GM23338 (cell line): ENCODE measurements around the gene CST3. TPM values are rescaled to one million over a fixed set of nuclear protein-coding genes. Genes with fewer than 3 reads are reported as not detected.

Source experiments
- ATAC-seq: fragments of 200-7000 bp; cut with Tn5 transposase; 3 replicates; pipeline ENCODE4 v1.9.1; 2020
- DNase-seq: peaks from one replicate; pipeline ENCODE4 v3.0.0-alpha.2; 2015; ENCODE audit warnings: low spot score
- H2AFZ ChIP-seq: fragments of 200-600 bp; sonication (generic); 2 replicates; pipeline ENCODE4 v1.8.0; 2016; ENCODE audit warnings: antibody characterized with exemption, mild to moderate bottlenecking, moderate library complexity
- H3F3A ChIP-seq: fragments of 200-600 bp; sonication (generic); replicated peaks from 2 replicates; pipeline ENCODE4 v1.8.0; 2017; ENCODE audit warnings: antibody characterized with exemption, mixed run types, low read depth
- H3K27ac ChIP-seq: fragments of 200-600 bp; sonication (generic); 2 replicates; pipeline ENCODE4 v1.6.1; 2016; ENCODE audit warnings: low read depth
- H3K27me3 ChIP-seq: fragments of 200-600 bp; sonication (generic); 2 replicates; pipeline ENCODE4 v1.8.0; 2016; ENCODE audit warnings: mild to moderate bottlenecking, mixed run types, moderate library complexity; ENCODE audit not compliant: insufficient read depth
- H3K36me3 ChIP-seq: fragments of 200-600 bp; sonication (generic); 2 replicates; pipeline ENCODE4 v1.8.0; 2016; ENCODE audit warnings: mild to moderate bottlenecking; ENCODE audit not compliant: insufficient read depth
- H3K4me1 ChIP-seq: fragments of 200-600 bp; sonication (generic); 2 replicates; pipeline ENCODE4 v1.8.0; 2016; ENCODE audit warnings: mild to moderate bottlenecking, moderate library complexity; ENCODE audit not compliant: insufficient read depth
- H3K4me2 ChIP-seq: fragments of 200-600 bp; sonication (generic); 2 replicates; pipeline ENCODE4 v1.7.1; 2017; ENCODE audit warnings: mixed run types
- H3K4me3 ChIP-seq: fragments of 200-600 bp; sonication (generic); 2 replicates; pipeline ENCODE4 v1.6.1; 2016; ENCODE audit warnings: mixed run types
- H3K79me2 ChIP-seq: fragments of 200-600 bp; sonication (generic); replicated peaks from 2 replicates; pipeline ENCODE4 v1.8.0; 2017; ENCODE audit warnings: mild to moderate bottlenecking; ENCODE audit not compliant: insufficient read depth
- H3K9me2 ChIP-seq: fragments of 200-600 bp; sonication (generic); 2 replicates; pipeline ENCODE4 v1.8.0; 2017; ENCODE audit not compliant: insufficient read depth
- H4K20me1 ChIP-seq: fragments of 200-600 bp; sonication (generic); replicated peaks from 2 replicates; pipeline ENCODE4 v1.8.0; 2017; ENCODE audit warnings: mild to moderate bottlenecking; ENCODE audit not compliant: insufficient read depth
- H3K27ac Mint-ChIP-seq: 2 replicates; pipeline ENCODE4 v1.8.0; 2020; ENCODE audit warnings: inconsistent platforms, mild to moderate bottlenecking, moderate library complexity, mixed read lengths
- H3K27me3 Mint-ChIP-seq: 3 replicates; pipeline ENCODE4 v1.8.0; 2022; ENCODE audit warnings: low read depth, mild to moderate bottlenecking, moderate library complexity, mixed read lengths, inconsistent platforms; ENCODE audit not compliant: insufficient read depth, poor library complexity
- H3K36me3 Mint-ChIP-seq: 3 replicates; pipeline ENCODE4 v1.8.0; 2021; ENCODE audit warnings: low read depth, mild to moderate bottlenecking, inconsistent platforms, moderate library complexity, mixed read lengths
- H3K4me1 Mint-ChIP-seq: 3 replicates; pipeline ENCODE4 v1.8.0; 2020; ENCODE audit warnings: mild to moderate bottlenecking, inconsistent platforms, mixed read lengths
- H3K4me3 Mint-ChIP-seq: 3 replicates; pipeline ENCODE4 v1.8.0; 2021; ENCODE audit warnings: moderate library complexity, mild to moderate bottlenecking, inconsistent platforms, mixed read lengths
- H3K9me3 Mint-ChIP-seq: 3 replicates; pipeline ENCODE4 v1.8.0; 2020; ENCODE audit warnings: moderate library complexity, mild to moderate bottlenecking, inconsistent platforms, mixed read lengths
- CREB1 ChIP-seq: fragments of 250-450 bp; sonication (Bioruptor Pico); IDR thresholded peaks from 2 replicates; pipeline ENCODE4 v1.5.0; 2020; ENCODE audit warnings: low read depth, mild to moderate bottlenecking, moderate library complexity
- CTCF ChIP-seq, 2 experiments: fragments of 200-600 bp in 1 of 2; sonication (generic) in 1 of 2; conservative IDR thresholded peaks; 2 replicates each; pipeline versions ENCODE4 v1.5.1 to v1.6.1; 2016 to 2017; ENCODE audit warnings: antibody characterized with exemption in 2 of 2, low read depth in 2 of 2, mild to moderate bottlenecking in 2 of 2, moderate library complexity in 1 of 2
- ETS1 ChIP-seq: IDR thresholded peaks from 2 replicates; pipeline ENCODE4 v1.6.1; 2016; ENCODE audit warnings: antibody characterized with exemption
- EZH2 ChIP-seq: fragments of 200-600 bp; sonication (generic); IDR thresholded peaks from one replicate; pipeline ENCODE4 v1.8.0; 2017; ENCODE audit warnings: antibody characterized with exemption, mild to moderate bottlenecking, low read depth; ENCODE audit not compliant: unreplicated experiment
- EZH2phosphoT487 ChIP-seq: fragments of 200-600 bp; sonication (generic); IDR thresholded peaks from one replicate; pipeline ENCODE4 v1.8.1; 2018; ENCODE audit warnings: antibody characterized with exemption; ENCODE audit not compliant: unreplicated experiment
- JUNB ChIP-seq: IDR thresholded peaks from one replicate; pipeline ENCODE4 v1.6.1; 2016; ENCODE audit warnings: antibody characterized with exemption; ENCODE audit not compliant: unreplicated experiment
- NANOG ChIP-seq: IDR thresholded peaks from 2 replicates; pipeline ENCODE4 v1.6.1; 2016; ENCODE audit warnings: antibody characterized with exemption, borderline replicate concordance
- POLR2AphosphoS5 ChIP-seq: IDR thresholded peaks from 2 replicates; pipeline ENCODE4 v1.6.1; 2016; ENCODE audit warnings: antibody characterized with exemption, low read depth
- REST ChIP-seq: IDR thresholded peaks from one replicate; pipeline ENCODE4 v1.6.1; 2018; ENCODE audit warnings: antibody characterized with exemption; ENCODE audit not compliant: unreplicated experiment
- STAT1 ChIP-seq: IDR thresholded peaks from one replicate; pipeline ENCODE4 v1.6.1; 2016; ENCODE audit warnings: antibody characterized with exemption; ENCODE audit not compliant: unreplicated experiment
- ZNF114 ChIP-seq: fragments of 250-450 bp; sonication (Bioruptor Pico); IDR thresholded peaks from 2 replicates; pipeline ENCODE4 v1.5.0; 2020; ENCODE audit warnings: mild to moderate bottlenecking, moderate library complexity
- ZNF331 ChIP-seq: fragments of 250-450 bp; sonication (Bioruptor Pico); IDR thresholded peaks from 2 replicates; pipeline ENCODE4 v1.5.0; 2020; ENCODE audit warnings: low read depth, mild to moderate bottlenecking, moderate library complexity
- polyA plus RNA-seq: library from polyadenylated mRNA; unstranded; fragments of >200 nt; fragmentation: Nextera tagmentation; extraction: Ambion mirVana; gene quantifications from 2 replicates; pipeline ENCODE4 v1.2.1, GENCODE V29; 2016
- total RNA-seq: library from RNA; depleted of rRNA; stranded (reverse); fragments of >200 nt; shearing (Covaris generic); gene quantifications from 2 replicates; pipeline ENCODE4 v1.2.3, GENCODE V29; 2014
- TF ChIP-seq, protein P1 (sequence below): fragments of 250-450 bp; sonication (Bioruptor Pico); IDR thresholded peaks from 2 replicates; pipeline ENCODE4 v1.5.0; 2020; ENCODE audit warnings: mild to moderate bottlenecking, moderate library complexity

Gene CST3
- total and polyA plus RNA-seq, 2 experiments from 2014 or later = 51.8 to 71.5 TPM

- Mint-ChIP-seq H3K27ac (no peak overlapping the region), H3K36me3 (no peaks in the 10 kb centered on the region), H3K27me3 (peaks cover 2% of the 10 kb centered on the region), H3K4me1 (peaks cover 16% of the 10 kb centered on the region), H3K4me3 (no peak overlapping the region), H3K9me3 (no peaks in the 10 kb centered on the region; the same call in 2 of the 3 replicates)
- Histone ChIP-seq H3K36me3 (no peaks in the 10 kb centered on the region), H3K27ac (no peak overlapping the region), H3K4me1 (peaks cover 15% of the 10 kb centered on the region; the same call in 1 of the 2 replicates), H3K4me3 (no peak overlapping the region), H4K20me1 (no peaks in the 10 kb centered on the region), H3K4me2 (no peak overlapping the region), H3K27me3 (no peaks in the 10 kb centered on the region), H3K9me2 (peaks cover 5% of the 10 kb centered on the region; the same call in 1 of the 2 replicates), H2AFZ (peak overlapping the region; percentile 47), H3K79me2 (no peaks in the 10 kb centered on the region), H3F3A (no peaks in the 10 kb centered on the region)
- ATAC-seq = no peak
- DNase-seq = no peak
- no peak for TF ChIP-seq POLR2AphosphoS5
- no peak for TF ChIP-seq STAT1
- no peak for TF ChIP-seq CREB1 (CRISPR knock-in tag)
- TF ChIP-seq ETS1 = no peak
- no peak for TF ChIP-seq REST
- no peak for TF ChIP-seq ZNF331
- TF ChIP-seq EZH2phosphoT487 = no peak
- no peak for TF ChIP-seq JUNB
- TF ChIP-seq ZNF114 (CRISPR knock-in tag) = no peak
- no peak for TF ChIP-seq EZH2
- no peak for TF ChIP-seq NANOG
- TF ChIP-seq CTCF (conservative IDR thresholded peaks at IDR 0.05; ENCODE audit: low read depth in 2 of 2) = no peak
- TF ChIP-seq, protein P1, sequence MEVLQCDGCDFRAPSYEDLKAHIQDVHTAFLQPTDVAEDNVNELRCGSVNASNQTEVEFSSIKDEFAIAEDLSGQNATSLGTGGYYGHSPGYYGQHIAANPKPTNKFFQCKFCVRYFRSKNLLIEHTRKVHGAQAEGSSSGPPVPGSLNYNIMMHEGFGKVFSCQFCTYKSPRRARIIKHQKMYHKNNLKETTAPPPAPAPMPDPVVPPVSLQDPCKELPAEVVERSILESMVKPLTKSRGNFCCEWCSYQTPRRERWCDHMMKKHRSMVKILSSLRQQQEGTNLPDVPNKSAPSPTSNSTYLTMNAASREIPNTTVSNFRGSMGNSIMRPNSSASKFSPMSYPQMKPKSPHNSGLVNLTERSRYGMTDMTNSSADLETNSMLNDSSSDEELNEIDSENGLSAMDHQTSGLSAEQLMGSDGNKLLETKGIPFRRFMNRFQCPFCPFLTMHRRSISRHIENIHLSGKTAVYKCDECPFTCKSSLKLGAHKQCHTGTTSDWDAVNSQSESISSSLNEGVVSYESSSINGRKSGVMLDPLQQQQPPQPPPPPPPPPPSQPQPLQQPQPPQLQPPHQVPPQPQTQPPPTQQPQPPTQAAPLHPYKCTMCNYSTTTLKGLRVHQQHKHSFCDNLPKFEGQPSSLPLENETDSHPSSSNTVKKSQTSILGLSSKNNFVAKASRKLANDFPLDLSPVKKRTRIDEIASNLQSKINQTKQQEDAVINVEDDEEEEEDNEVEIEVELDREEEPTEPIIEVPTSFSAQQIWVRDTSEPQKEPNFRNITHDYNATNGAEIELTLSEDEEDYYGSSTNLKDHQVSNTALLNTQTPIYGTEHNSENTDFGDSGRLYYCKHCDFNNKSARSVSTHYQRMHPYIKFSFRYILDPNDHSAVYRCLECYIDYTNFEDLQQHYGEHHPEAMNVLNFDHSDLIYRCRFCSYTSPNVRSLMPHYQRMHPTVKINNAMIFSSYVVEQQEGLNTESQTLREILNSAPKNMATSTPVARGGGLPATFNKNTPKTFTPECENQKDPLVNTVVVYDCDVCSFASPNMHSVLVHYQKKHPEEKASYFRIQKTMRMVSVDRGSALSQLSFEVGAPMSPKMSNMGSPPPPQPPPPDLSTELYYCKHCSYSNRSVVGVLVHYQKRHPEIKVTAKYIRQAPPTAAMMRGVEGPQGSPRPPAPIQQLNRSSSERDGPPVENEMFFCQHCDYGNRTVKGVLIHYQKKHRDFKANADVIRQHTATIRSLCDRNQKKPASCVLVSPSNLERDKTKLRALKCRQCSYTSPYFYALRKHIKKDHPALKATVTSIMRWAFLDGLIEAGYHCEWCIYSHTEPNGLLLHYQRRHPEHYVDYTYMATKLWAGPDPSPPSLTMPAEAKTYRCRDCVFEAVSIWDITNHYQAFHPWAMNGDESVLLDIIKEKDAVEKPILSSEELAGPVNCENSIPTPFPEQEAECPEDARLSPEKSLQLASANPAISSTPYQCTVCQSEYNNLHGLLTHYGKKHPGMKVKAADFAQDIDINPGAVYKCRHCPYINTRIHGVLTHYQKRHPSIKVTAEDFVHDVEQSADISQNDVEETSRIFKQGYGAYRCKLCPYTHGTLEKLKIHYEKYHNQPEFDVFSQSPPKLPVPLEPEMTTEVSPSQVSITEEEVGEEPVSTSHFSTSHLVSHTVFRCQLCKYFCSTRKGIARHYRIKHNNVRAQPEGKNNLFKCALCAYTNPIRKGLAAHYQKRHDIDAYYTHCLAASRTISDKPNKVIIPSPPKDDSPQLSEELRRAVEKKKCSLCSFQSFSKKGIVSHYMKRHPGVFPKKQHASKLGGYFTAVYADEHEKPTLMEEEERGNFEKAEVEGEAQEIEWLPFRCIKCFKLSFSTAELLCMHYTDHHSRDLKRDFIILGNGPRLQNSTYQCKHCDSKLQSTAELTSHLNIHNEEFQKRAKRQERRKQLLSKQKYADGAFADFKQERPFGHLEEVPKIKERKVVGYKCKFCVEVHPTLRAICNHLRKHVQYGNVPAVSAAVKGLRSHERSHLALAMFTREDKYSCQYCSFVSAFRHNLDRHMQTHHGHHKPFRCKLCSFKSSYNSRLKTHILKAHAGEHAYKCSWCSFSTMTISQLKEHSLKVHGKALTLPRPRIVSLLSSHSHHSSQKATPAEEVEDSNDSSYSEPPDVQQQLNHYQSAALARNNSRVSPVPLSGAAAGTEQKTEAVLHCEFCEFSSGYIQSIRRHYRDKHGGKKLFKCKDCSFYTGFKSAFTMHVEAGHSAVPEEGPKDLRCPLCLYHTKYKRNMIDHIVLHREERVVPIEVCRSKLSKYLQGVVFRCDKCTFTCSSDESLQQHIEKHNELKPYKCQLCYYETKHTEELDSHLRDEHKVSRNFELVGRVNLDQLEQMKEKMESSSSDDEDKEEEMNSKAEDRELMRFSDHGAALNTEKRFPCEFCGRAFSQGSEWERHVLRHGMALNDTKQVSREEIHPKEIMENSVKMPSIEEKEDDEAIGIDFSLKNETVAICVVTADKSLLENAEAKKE (CRISPR knock-in tag) = no peak
Observed at GRCh38 chr20:23625236-23625964, 12.4 kb downstream of the CST3 start.
